Measurements from ENCODE around the gene SMPD4.
"Not testable (repeated sequence)": the region's sequence is repeated elsewhere in the genome, so short reads cannot be mapped to it uniquely, and the experiment has no call there.

SMPD4 gene

GRCh38 chr2:130181325-130181879, at the start of gene SMPD4:
TSS of gene SMPD4 (minus strand) at chr2:130181602. CDS start at chr2:130176592, 5,010 bp downstream.
- H3K9me3 ChIP-seq (ENCODE audit: control insufficient read depth, insufficient read depth, low read length) = no peaks in the 10 kb centered on the region
- H3K4me1 ChIP-seq (ENCODE audit: control insufficient read depth, insufficient read depth, low read length) = no peaks in the 10 kb centered on the region
- H3K4me3 ChIP-seq (ENCODE audit: low read depth, low read length) = peak within 1 kb of the TSS; percentile 98
- H3K9ac ChIP-seq (ENCODE audit: low read depth, low read length) = peak within 1 kb of the TSS; percentile 96
- no peaks in the 10 kb centered on the region for H3K27me3 ChIP-seq (ENCODE audit: control insufficient read depth, insufficient read depth, low read length)
- H3K36me3 ChIP-seq (ENCODE audit: control insufficient read depth, insufficient read depth, low read length) = peaks cover 8% of the 10 kb centered on the region

GRCh38 chr2:130230907-130231306, 49.5 kb upstream of the SMPD4 start:
- not testable (repeated sequence) for H3K4me3 ChIP-seq (ENCODE audit: low read depth, low read length); H3K36me3 ChIP-seq (ENCODE audit: control insufficient read depth, insufficient read depth, low read length); H3K9me3 ChIP-seq (ENCODE audit: control insufficient read depth, insufficient read depth, low read length); H3K4me1 ChIP-seq (ENCODE audit: control insufficient read depth, insufficient read depth, low read length); H3K27me3 ChIP-seq (ENCODE audit: control insufficient read depth, insufficient read depth, low read length); H3K9ac ChIP-seq (ENCODE audit: low read depth, low read length)

- not testable (repeated sequence) for H3K9ac ChIP-seq (ENCODE audit: low read depth, low read length); H3K4me3 ChIP-seq (ENCODE audit: low read depth, low read length); H3K9me3 ChIP-seq (ENCODE audit: control insufficient read depth, insufficient read depth, low read length); H3K4me1 ChIP-seq (ENCODE audit: control insufficient read depth, insufficient read depth, low read length); H3K27me3 ChIP-seq (ENCODE audit: control insufficient read depth, insufficient read depth, low read length); H3K36me3 ChIP-seq (ENCODE audit: control insufficient read depth, insufficient read depth, low read length)
These were observed 49.0 kb upstream of the SMPD4 start for GRCh38 chr2:130230376-130230775.

- H3K27me3 ChIP-seq (ENCODE audit: control insufficient read depth, insufficient read depth, low read length); H3K4me3 ChIP-seq (ENCODE audit: low read depth, low read length); H3K36me3 ChIP-seq (ENCODE audit: control insufficient read depth, insufficient read depth, low read length); H3K9me3 ChIP-seq (ENCODE audit: control insufficient read depth, insufficient read depth, low read length); H3K9ac ChIP-seq (ENCODE audit: low read depth, low read length); H3K4me1 ChIP-seq (ENCODE audit: control insufficient read depth, insufficient read depth, low read length): not testable (repeated sequence)
These were observed 47.7 kb upstream of the SMPD4 start for GRCh38 chr2:130229161-130229510.

- H3K27me3 ChIP-seq (ENCODE audit: control insufficient read depth, insufficient read depth, low read length); H3K9me3 ChIP-seq (ENCODE audit: control insufficient read depth, insufficient read depth, low read length); H3K36me3 ChIP-seq (ENCODE audit: control insufficient read depth, insufficient read depth, low read length); H3K4me3 ChIP-seq (ENCODE audit: low read depth, low read length); H3K4me1 ChIP-seq (ENCODE audit: control insufficient read depth, insufficient read depth, low read length); H3K9ac ChIP-seq (ENCODE audit: low read depth, low read length): not testable (repeated sequence)
These were observed 47.2 kb upstream of the SMPD4 start for GRCh38 chr2:130228467-130229160.

- H3K27me3 ChIP-seq (ENCODE audit: control insufficient read depth, insufficient read depth, low read length); H3K9me3 ChIP-seq (ENCODE audit: control insufficient read depth, insufficient read depth, low read length); H3K4me3 ChIP-seq (ENCODE audit: low read depth, low read length); H3K4me1 ChIP-seq (ENCODE audit: control insufficient read depth, insufficient read depth, low read length); H3K36me3 ChIP-seq (ENCODE audit: control insufficient read depth, insufficient read depth, low read length); H3K9ac ChIP-seq (ENCODE audit: low read depth, low read length): not testable (repeated sequence)
These were observed 46.6 kb upstream of the SMPD4 start for GRCh38 chr2:130228005-130228404.

- not testable (repeated sequence) for H3K36me3 ChIP-seq (ENCODE audit: control insufficient read depth, insufficient read depth, low read length); H3K27me3 ChIP-seq (ENCODE audit: control insufficient read depth, insufficient read depth, low read length); H3K9me3 ChIP-seq (ENCODE audit: control insufficient read depth, insufficient read depth, low read length); H3K4me3 ChIP-seq (ENCODE audit: low read depth, low read length); H3K4me1 ChIP-seq (ENCODE audit: control insufficient read depth, insufficient read depth, low read length); H3K9ac ChIP-seq (ENCODE audit: low read depth, low read length)
These were observed 41.1 kb upstream of the SMPD4 start for GRCh38 chr2:130222523-130222922.

- not testable (repeated sequence) for H3K36me3 ChIP-seq (ENCODE audit: control insufficient read depth, insufficient read depth, low read length); H3K9ac ChIP-seq (ENCODE audit: low read depth, low read length); H3K4me3 ChIP-seq (ENCODE audit: low read depth, low read length); H3K9me3 ChIP-seq (ENCODE audit: control insufficient read depth, insufficient read depth, low read length); H3K4me1 ChIP-seq (ENCODE audit: control insufficient read depth, insufficient read depth, low read length); H3K27me3 ChIP-seq (ENCODE audit: control insufficient read depth, insufficient read depth, low read length)
These were observed 39.1 kb upstream of the SMPD4 start for GRCh38 chr2:130220505-130220904.

- H3K36me3 ChIP-seq (ENCODE audit: control insufficient read depth, insufficient read depth, low read length); H3K4me1 ChIP-seq (ENCODE audit: control insufficient read depth, insufficient read depth, low read length); H3K27me3 ChIP-seq (ENCODE audit: control insufficient read depth, insufficient read depth, low read length); H3K4me3 ChIP-seq (ENCODE audit: low read depth, low read length); H3K9me3 ChIP-seq (ENCODE audit: control insufficient read depth, insufficient read depth, low read length); H3K9ac ChIP-seq (ENCODE audit: low read depth, low read length): not testable (repeated sequence)
These were observed 37.7 kb upstream of the SMPD4 start for GRCh38 chr2:130219147-130219546.

- not testable (repeated sequence) for H3K4me3 ChIP-seq (ENCODE audit: low read depth, low read length); H3K27me3 ChIP-seq (ENCODE audit: control insufficient read depth, insufficient read depth, low read length); H3K4me1 ChIP-seq (ENCODE audit: control insufficient read depth, insufficient read depth, low read length); H3K36me3 ChIP-seq (ENCODE audit: control insufficient read depth, insufficient read depth, low read length); H3K9me3 ChIP-seq (ENCODE audit: control insufficient read depth, insufficient read depth, low read length); H3K9ac ChIP-seq (ENCODE audit: low read depth, low read length)
These were observed 25.6 kb upstream of the SMPD4 start for GRCh38 chr2:130207051-130207450.

- not testable (repeated sequence) for H3K4me1 ChIP-seq (ENCODE audit: control insufficient read depth, insufficient read depth, low read length); H3K9me3 ChIP-seq (ENCODE audit: control insufficient read depth, insufficient read depth, low read length); H3K27me3 ChIP-seq (ENCODE audit: control insufficient read depth, insufficient read depth, low read length); H3K9ac ChIP-seq (ENCODE audit: low read depth, low read length); H3K36me3 ChIP-seq (ENCODE audit: control insufficient read depth, insufficient read depth, low read length); H3K4me3 ChIP-seq (ENCODE audit: low read depth, low read length)
These were observed 21.7 kb upstream of the SMPD4 start for GRCh38 chr2:130203150-130203549.

GRCh38 chr2:130202518-130202917, 21.1 kb upstream of the SMPD4 start:
- H3K27me3 ChIP-seq (ENCODE audit: control insufficient read depth, insufficient read depth, low read length); H3K4me3 ChIP-seq (ENCODE audit: low read depth, low read length); H3K9me3 ChIP-seq (ENCODE audit: control insufficient read depth, insufficient read depth, low read length); H3K4me1 ChIP-seq (ENCODE audit: control insufficient read depth, insufficient read depth, low read length); H3K36me3 ChIP-seq (ENCODE audit: control insufficient read depth, insufficient read depth, low read length); H3K9ac ChIP-seq (ENCODE audit: low read depth, low read length): not testable (repeated sequence)

All from iPS-15b (cell line).